HCT116 (cell line): Measurements from ENCODE around the gene FAM180A. TPM values are rescaled to one million over a fixed set of nuclear protein-coding genes. Genes with fewer than 3 reads are reported as not detected.

Experiments
- ATAC-seq: fragments of 200-7000 bp; cut with Tn5 transposase; 2 replicates; pipeline ENCODE4 v1.9.1; 2020; ENCODE audit warnings: mild to moderate bottlenecking, moderate library complexity
- BruUV-seq: library from RNA; stranded (reverse); fragments of 400-500 nt; replicated peaks from 2 replicates; lab custom pipeline; 2021; lab: Mats Ljungman, UMichigan
- CTCF ChIA-PET: fragments of 300-600 bp; sonication (Branson Sonifier 250); formaldehyde crosslinking; loops from one replicate; lab custom pipeline; 2021; ENCODE audit warnings: antibody characterized with exemption; lab: Charles Lee
- POLR2A ChIA-PET: fragments of 300-600, 350-600 bp; sonication (Branson Sonifier 250); formaldehyde crosslinking; loops from one replicate; lab custom pipeline; 2021; ENCODE audit warnings: antibody characterized with exemption; lab: Charles Lee
- RAD21 ChIA-PET, 2 experiments: fragments of 300-600 bp; sonication (Branson Sonifier 250); formaldehyde crosslinking; loops; one replicate each; lab custom pipeline; 2023; ENCODE audit warnings: low total read pairs in 2 of 2; ENCODE audit not compliant: uncharacterized antibody in 2 of 2, unreplicated experiment in 2 of 2, low non-redundant PET in 1 of 2; lab: Charles Lee
- DNase-seq: peaks from one replicate; pipeline ENCODE4 v3.0.0-alpha.2; 2010; ENCODE audit warnings: low read depth, low spot score
- H2AFZ ChIP-seq: fragments of 200-600 bp; shearing (Covaris generic), sonication (generic); 2 replicates; pipeline ENCODE4 v1.6.1; 2017; ENCODE audit warnings: low read depth, mixed run types, mixed read lengths, antibody characterized with exemption, low read length; ENCODE audit not compliant: poor library complexity, severe bottlenecking
- H3K27ac ChIP-seq: 2 replicates; pipeline ENCODE4 v1.5.1; 2012; ENCODE audit warnings: low read depth, low read length
- H3K27me3 ChIP-seq: fragments of 200-600 bp; sonication (generic); 2 replicates; pipeline ENCODE4 v1.6.1; 2016; ENCODE audit warnings: mixed run types, low read length, mixed read lengths; ENCODE audit not compliant: insufficient read depth
- H3K36me3 ChIP-seq, 2 experiments: fragments of 200-500 bp in 1 of 2; fragments of 200-600 bp in 1 of 2; sonication (Bioruptor generic) in 1 of 2; sonication (generic) in 1 of 2; 2 replicates each; pipeline versions ENCODE4 v1.5.1 to v1.6.1; 2014 to 2016; ENCODE audit warnings: low read length in 2 of 2, inconsistent platforms in 1 of 2, mixed read lengths in 1 of 2, mixed run types in 1 of 2; ENCODE audit not compliant: insufficient read depth in 2 of 2, control insufficient read depth in 1 of 2
- H3K4me1 ChIP-seq, 2 experiments: fragments of 200-600 bp in 1 of 2; sonication (generic) in 1 of 2; 2 replicates each; pipeline versions ENCODE4 v1.5.1 to v1.6.1; 2012 to 2017; ENCODE audit warnings: low read length in 2 of 2, inconsistent platforms in 1 of 2, mild to moderate bottlenecking in 1 of 2, mixed read lengths in 1 of 2, mixed run types in 1 of 2, moderate library complexity in 1 of 2; ENCODE audit not compliant: insufficient read depth in 2 of 2, control insufficient read depth in 1 of 2
- H3K4me2 ChIP-seq: fragments of 200-600 bp; sonication (generic); 2 replicates; pipeline ENCODE4 v1.6.1; 2017; ENCODE audit warnings: mixed run types, low read length, mixed read lengths
- H3K4me3 ChIP-seq, 2 experiments: fragments of 200-600 bp in 1 of 2; sonication (generic) in 1 of 2; replicated peaks in 1 of 2; 2 replicates each; pipeline ENCODE4 v1.5.1; 2011 to 2016; ENCODE audit warnings: low read length in 2 of 2, control low read depth in 1 of 2, low read depth in 1 of 2, mild to moderate bottlenecking in 1 of 2, mixed read lengths in 1 of 2, mixed run types in 1 of 2
- H3K79me2 ChIP-seq: fragments of 200-600 bp; sonication (generic); 2 replicates; pipeline ENCODE4 v1.6.1; 2017; ENCODE audit warnings: mild to moderate bottlenecking, mixed run types, low read length, moderate library complexity, mixed read lengths; ENCODE audit not compliant: insufficient read depth
- H3K9ac ChIP-seq: fragments of 200-600 bp; sonication (generic); 2 replicates; pipeline ENCODE4 v1.6.1; 2016; ENCODE audit warnings: low read length, mixed read lengths
- H3K9me2 ChIP-seq: fragments of 200-600 bp; sonication (generic), shearing (Covaris generic); 2 replicates; pipeline ENCODE4 v1.6.1; 2017; ENCODE audit warnings: mixed run types, mild to moderate bottlenecking, moderate library complexity; ENCODE audit not compliant: insufficient read depth
- H3K9me3 ChIP-seq, 2 experiments: fragments of 200-500 bp in 1 of 2; fragments of 200-600 bp in 1 of 2; sonication (Bioruptor generic) in 1 of 2; sonication (generic) in 1 of 2; 2 replicates each; pipeline ENCODE4 v1.6.1; 2014 to 2017; ENCODE audit warnings: low read length in 2 of 2, mixed read lengths in 2 of 2, inconsistent platforms in 1 of 2, low read depth in 1 of 2, mild to moderate bottlenecking in 1 of 2, mixed run types in 1 of 2, moderate library complexity in 1 of 2; ENCODE audit not compliant: control insufficient read depth in 1 of 2, insufficient read depth in 1 of 2
- H4K20me1 ChIP-seq: fragments of 200-600 bp; sonication (generic), shearing (Covaris generic); 2 replicates; pipeline ENCODE4 v1.6.1; 2017; ENCODE audit warnings: mixed run types, mild to moderate bottlenecking, moderate library complexity; ENCODE audit not compliant: insufficient read depth
- ATF3 ChIP-seq: IDR thresholded peaks from 2 replicates; pipeline ENCODE4 v1.6.1; 2012
- CBX3 ChIP-seq: IDR thresholded peaks from 2 replicates; pipeline ENCODE4 v1.6.1; 2012; ENCODE audit warnings: low read depth
- CEBPB ChIP-seq: IDR thresholded peaks from 2 replicates; pipeline ENCODE4 v1.6.1; 2012; ENCODE audit warnings: low read depth
- EGR1 ChIP-seq: IDR thresholded peaks from 2 replicates; pipeline ENCODE4 v1.6.1; 2012; ENCODE audit warnings: low read depth
- ELF1 ChIP-seq: IDR thresholded peaks from 2 replicates; pipeline ENCODE4 v1.6.1; 2012; ENCODE audit warnings: low read depth, borderline replicate concordance
- EZH2 ChIP-seq: fragments of 200-600 bp; sonication (generic); IDR thresholded peaks from 2 replicates; pipeline ENCODE4 v1.6.1; 2017; ENCODE audit warnings: antibody characterized with exemption, mixed run types
- EZH2phosphoT487 ChIP-seq: fragments of 200-600 bp; IDR thresholded peaks from 2 replicates; pipeline ENCODE4 v1.6.1; 2018; ENCODE audit warnings: antibody characterized with exemption, borderline replicate concordance
- JUND ChIP-seq: IDR thresholded peaks from 2 replicates; pipeline ENCODE4 v1.6.1; 2012
- MAX ChIP-seq: IDR thresholded peaks from 2 replicates; pipeline ENCODE4 v1.6.1; 2012
- POLR2A ChIP-seq: IDR thresholded peaks from 2 replicates; pipeline ENCODE4 v1.7.0; 2011; ENCODE audit warnings: borderline replicate concordance; ENCODE audit not compliant: insufficient read depth, insufficient read length; ENCODE audit errors: extremely low read depth
- RAD21 ChIP-seq: IDR thresholded peaks from 2 replicates; pipeline ENCODE4 v1.6.1; 2012; ENCODE audit warnings: low read depth, mild to moderate bottlenecking
- REST ChIP-seq: IDR thresholded peaks from 2 replicates; pipeline ENCODE4 v1.6.1; 2012; ENCODE audit warnings: low read depth
- SIN3A ChIP-seq: IDR thresholded peaks from 2 replicates; pipeline ENCODE4 v1.6.1; 2012; ENCODE audit warnings: low read depth
- SP1 ChIP-seq: IDR thresholded peaks from 2 replicates; pipeline ENCODE4 v1.6.1; 2012; ENCODE audit warnings: low read depth
- SRF ChIP-seq: IDR thresholded peaks from 2 replicates; pipeline ENCODE4 v1.6.1; 2012; ENCODE audit warnings: low read depth
- TCF7L2 ChIP-seq: IDR thresholded peaks from 2 replicates; pipeline ENCODE4 v1.7.0; 2011; ENCODE audit warnings: borderline replicate concordance, inconsistent platforms; ENCODE audit not compliant: insufficient read depth, insufficient read length; ENCODE audit errors: extremely low read depth
- YY1 ChIP-seq: IDR thresholded peaks from 2 replicates; pipeline ENCODE4 v1.6.1; 2011; ENCODE audit warnings: low read length, low read depth, moderate library complexity, mild to moderate bottlenecking; ENCODE audit not compliant: insufficient replicate concordance; ENCODE audit errors: extremely low read depth
- ZBTB33 ChIP-seq: IDR thresholded peaks from 2 replicates; pipeline ENCODE4 v1.6.1; 2011; ENCODE audit warnings: mild to moderate bottlenecking, low read length, moderate library complexity; ENCODE audit not compliant: insufficient replicate concordance; ENCODE audit errors: extremely low read depth
- ZFX ChIP-seq: fragments of 450-650 bp; IDR thresholded peaks from 2 replicates; pipeline ENCODE4 v1.6.1; 2017
- ZNF274 ChIP-seq: fragments of 200-500 bp; sonication (Bioruptor generic); IDR thresholded peaks from 2 replicates; pipeline ENCODE4 v1.6.1; 2014; ENCODE audit warnings: mild to moderate bottlenecking, low read depth, low read length, inconsistent platforms
- intact Hi-C: fragments of 100-400 bp; cut with micrococcal nuclease; formaldehyde crosslinking; loops from 2 replicates; pipeline ENCODE4 v1.10.0; 2022
- total RNA-seq: library from RNA; stranded (reverse); gene quantifications from one replicate; pipeline ENCODE4 v1.2.1, GENCODE V29; 2021; ENCODE audit not compliant: unreplicated experiment

FAM180A gene
- total RNA-seq, 1 experiment from 2014 or later = 0.59 TPM

GRCh38 chr7:135745703-135746312 is 2.8 kb downstream of the FAM180A start:
- BruUV-seq = TSS peak; percentile 87
- DNase-seq (peak; percentile 93), ATAC-seq (peak; percentile 74)
- Histone ChIP-seq H3K9ac (peak overlapping the region; percentile 58), H3K27ac (peak overlapping the region; percentile 62), H3K9me2 (no peaks in the 10 kb centered on the region), H3K4me3 (peak overlapping the region; percentile 30 to 45), H3K9me3 (no peaks in the 10 kb centered on the region), H4K20me1 (no peaks in the 10 kb centered on the region), H3K79me2 (no peaks in the 10 kb centered on the region), H3K36me3 (no peaks in the 10 kb centered on the region), H3K4me1 (peaks cover 25 to 49% of the 10 kb centered on the region in 2 experiments), H2AFZ (peak overlapping the region; percentile 75), H3K27me3 (no peaks in the 10 kb centered on the region), H3K4me2 (peak overlapping the region; percentile 77)
- ChIA-PET POLR2A (interaction anchor here (1.5 to 2.0 kb wide), 3 partner anchors 18 to 26 kb away, joined by 4 to 7 read pairs (median 5); partner anchors contain the start of gene SLC13A4), RAD21 (no interaction called here), CTCF (interaction anchor here (1.0 kb wide), 1 partner anchor 9 kb away, joined by 4 read pairs; no protein-coding TSS in a partner anchor)
- intact Hi-C loops = loop anchor here (1.0 to 2.0 kb wide), 2 partner anchors 32 to 83 kb away; partner anchors contain the start of gene STMP1
- TF ChIP-seq TCF7L2 (no peak), SIN3A (0 out of 2 replicates have a peak, but pooled peaks have one; percentile 7), REST (no peak), MAX (no peak), SRF (peak; percentile 29; the same call in 1 of the 2 replicates), CBX3 (peak; percentile 48; the same call in 1 of the 2 replicates), RAD21 (no peak), ATF3 (no peak), JUND (peak; percentile 84), EZH2 (no peak), ELF1 (no peak; the same call in 1 of the 2 replicates), ZFX (no peak), POLR2A (no peak), EGR1 (no peak), EZH2phosphoT487 (no peak), CEBPB (no peak), YY1 (peak; percentile 51), SP1 (peak; percentile 86), ZNF274 (no peak), ZBTB33 (no peak)
